PC-3 (cell line): ENCODE results near the gene NLGN4X. TPM values are rescaled to one million over a fixed set of nuclear protein-coding genes. Genes with fewer than 3 reads are reported as not detected.
A peak's percentile ranks its signal among the peaks of the same experiment; 100 is the strongest.

Experiments
- ATAC-seq: fragments of 200-7000 bp; cut with Tn5 transposase; 2 replicates; pipeline ENCODE4 v1.9.1; 2020; ENCODE audit warnings: mild to moderate bottlenecking, moderate library complexity
- BruUV-seq: library from RNA; stranded (reverse); fragments of 400-500 nt; replicated peaks from 2 replicates; lab custom pipeline; 2021; lab: Mats Ljungman, UMichigan
- CTCF ChIA-PET: fragments of 300-600 bp; sonication (Branson Sonifier 250); formaldehyde crosslinking; loops from one replicate; lab custom pipeline; 2022; ENCODE audit warnings: antibody characterized with exemption; lab: Charles Lee
- POLR2A ChIA-PET: fragments of 300-600 bp; sonication (Branson Sonifier 250); formaldehyde crosslinking; loops from one replicate; lab custom pipeline; 2022; ENCODE audit warnings: antibody characterized with exemption; ENCODE audit not compliant: unreplicated experiment; lab: Charles Lee
- DNase-seq: peaks from one replicate; pipeline ENCODE4 v3.0.0-alpha.2; 2015
- H2AFZ ChIP-seq: fragments of 300-600 bp; sonication (generic); 2 replicates; pipeline ENCODE4 v1.6.0; 2016; ENCODE audit warnings: antibody characterized with exemption, low read length
- H3F3A ChIP-seq: fragments of 300-600 bp; sonication (generic); one replicate; pipeline ENCODE4 v1.6.0; 2017; ENCODE audit warnings: antibody characterized with exemption, low read length, control low read depth, mild to moderate bottlenecking; ENCODE audit not compliant: unreplicated experiment
- H3K27ac ChIP-seq: fragments of 300-600 bp; sonication (generic); 2 replicates; pipeline ENCODE4 v1.5.1; 2016; ENCODE audit warnings: mild to moderate bottlenecking, low read length
- H3K27me3 ChIP-seq: fragments of 300-600 bp; sonication (generic); 2 replicates; pipeline ENCODE4 v1.6.1; 2016; ENCODE audit warnings: low read length, mixed read lengths
- H3K36me3 ChIP-seq: fragments of 300-600 bp; sonication (generic); 2 replicates; pipeline ENCODE4 v1.6.1; 2016; ENCODE audit warnings: low read depth, mixed run types, low read length, mixed read lengths
- H3K4me1 ChIP-seq: fragments of 300-600 bp; sonication (generic); 2 replicates; pipeline ENCODE4 v1.5.1; 2016; ENCODE audit warnings: low read length; ENCODE audit not compliant: insufficient read depth
- H3K4me2 ChIP-seq: fragments of 300-600 bp; sonication (generic); 2 replicates; pipeline ENCODE4 v1.6.0; 2016; ENCODE audit warnings: low read length
- H3K4me3 ChIP-seq: fragments of 300-600 bp; sonication (generic); 2 replicates; pipeline ENCODE4 v1.5.1; 2016; ENCODE audit warnings: mild to moderate bottlenecking, low read length, mixed read lengths
- H3K79me2 ChIP-seq: fragments of 300-600 bp; sonication (generic); 2 replicates; pipeline ENCODE4 v1.6.1; 2017; ENCODE audit warnings: low read length, mixed read lengths
- H3K9ac ChIP-seq: fragments of 300-600 bp; sonication (generic); 2 replicates; pipeline ENCODE4 v1.6.0; 2016; ENCODE audit warnings: mild to moderate bottlenecking, low read length
- H3K9me2 ChIP-seq: fragments of 300-600 bp; sonication (generic); replicated peaks from 2 replicates; pipeline ENCODE4 v1.6.1; 2016; ENCODE audit warnings: mixed run types, low read length, mixed read lengths
- H3K9me3 ChIP-seq: fragments of 300-600 bp; sonication (generic); 2 replicates; pipeline ENCODE4 v1.6.1; 2016; ENCODE audit warnings: low read length, mixed read lengths
- H4K20me1 ChIP-seq: fragments of 300-600 bp; sonication (generic); 2 replicates; pipeline ENCODE4 v1.6.1; 2016; ENCODE audit warnings: low read length, mixed read lengths
- EZH2 ChIP-seq: fragments of 300-600 bp; sonication (generic); IDR thresholded peaks from one replicate; pipeline ENCODE4 v1.6.1; 2017; ENCODE audit warnings: antibody characterized with exemption, mild to moderate bottlenecking, low read length; ENCODE audit not compliant: unreplicated experiment
- EZH2phosphoT487 ChIP-seq: fragments of 300-600 bp; sonication (generic); IDR thresholded peaks from 2 replicates; pipeline ENCODE4 v1.6.1; 2018; ENCODE audit warnings: mild to moderate bottlenecking, antibody characterized with exemption, low read length, borderline replicate concordance
- intact Hi-C: fragments of 100-400 bp; cut with micrococcal nuclease; formaldehyde crosslinking; loops from 2 replicates; pipeline ENCODE4 v1.9.0; 2023
- total RNA-seq: library from RNA; depleted of rRNA; stranded (reverse); fragments of >200 nt; gene quantifications from 2 replicates; pipeline ENCODE4 v1.2.3, GENCODE V29; 2014
- TF ChIP-seq, protein P1 (sequence below): fragments of 300-600 bp; sonication (generic); conservative IDR thresholded peaks from 2 replicates; pipeline ENCODE4 v1.5.1; 2017; ENCODE audit warnings: antibody characterized with exemption, low read depth, mild to moderate bottlenecking, low read length

The NLGN4X gene
- total RNA-seq, 1 experiment from 2014 or later: not detected

DNA sequence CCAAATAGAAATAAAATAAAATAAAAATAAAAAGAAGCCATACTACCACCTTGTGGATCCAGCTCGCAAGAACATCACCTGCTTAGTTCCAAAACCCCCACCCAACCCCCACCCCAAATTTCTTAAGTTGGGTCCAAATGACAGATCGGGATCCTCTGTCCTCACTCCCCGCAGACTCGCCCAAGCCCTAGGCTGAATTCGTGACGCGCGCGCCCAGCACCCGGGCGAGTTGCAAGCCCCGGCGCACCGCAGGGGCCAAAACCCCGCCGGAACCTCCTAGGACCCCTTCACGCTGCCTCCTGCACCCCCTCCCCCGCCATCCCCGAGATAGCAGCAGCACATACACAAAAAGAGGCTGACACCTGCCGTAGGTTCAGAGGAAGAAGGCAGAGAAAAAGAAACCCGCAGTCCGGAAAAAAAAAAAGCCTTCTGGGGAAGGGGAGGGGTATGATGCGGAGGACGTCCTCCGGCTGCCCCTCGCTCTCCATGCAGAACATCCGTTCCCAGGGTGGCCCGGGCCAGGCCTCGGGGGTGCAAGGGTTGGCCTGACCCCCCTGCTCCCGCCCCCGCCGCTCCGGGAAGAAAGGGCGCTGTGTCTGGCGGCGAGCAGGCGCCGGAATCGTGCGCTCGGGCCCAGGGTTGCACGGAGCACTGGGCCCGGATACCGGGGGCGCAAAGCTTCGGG is 2.6 kb downstream of the NLGN4X start:
- ChIA-PET POLR2A (no interaction called here), CTCF (interaction anchor here (0.6 kb wide), 1 partner anchor 753 kb away, joined by 6 read pairs; no protein-coding TSS in a partner anchor)
- no TSS peak for BruUV-seq
- intact Hi-C loops: no loop called here
- no peaks in the 10 kb centered on the region for H3K79me2 ChIP-seq
- no peaks in the 10 kb centered on the region for H3K4me1 ChIP-seq
- H3K9me3 ChIP-seq: no peaks in the 10 kb centered on the region
- DNase-seq: no peak
- H3K9ac ChIP-seq: no peak overlapping the region
- no peaks in the 10 kb centered on the region for H3F3A ChIP-seq
- peak overlapping the region; percentile 55 for H3K4me3 ChIP-seq
- peaks cover 29% of the 10 kb centered on the region for H3K27me3 ChIP-seq
- no peak for TF ChIP-seq EZH2
- TF ChIP-seq, protein P1, sequence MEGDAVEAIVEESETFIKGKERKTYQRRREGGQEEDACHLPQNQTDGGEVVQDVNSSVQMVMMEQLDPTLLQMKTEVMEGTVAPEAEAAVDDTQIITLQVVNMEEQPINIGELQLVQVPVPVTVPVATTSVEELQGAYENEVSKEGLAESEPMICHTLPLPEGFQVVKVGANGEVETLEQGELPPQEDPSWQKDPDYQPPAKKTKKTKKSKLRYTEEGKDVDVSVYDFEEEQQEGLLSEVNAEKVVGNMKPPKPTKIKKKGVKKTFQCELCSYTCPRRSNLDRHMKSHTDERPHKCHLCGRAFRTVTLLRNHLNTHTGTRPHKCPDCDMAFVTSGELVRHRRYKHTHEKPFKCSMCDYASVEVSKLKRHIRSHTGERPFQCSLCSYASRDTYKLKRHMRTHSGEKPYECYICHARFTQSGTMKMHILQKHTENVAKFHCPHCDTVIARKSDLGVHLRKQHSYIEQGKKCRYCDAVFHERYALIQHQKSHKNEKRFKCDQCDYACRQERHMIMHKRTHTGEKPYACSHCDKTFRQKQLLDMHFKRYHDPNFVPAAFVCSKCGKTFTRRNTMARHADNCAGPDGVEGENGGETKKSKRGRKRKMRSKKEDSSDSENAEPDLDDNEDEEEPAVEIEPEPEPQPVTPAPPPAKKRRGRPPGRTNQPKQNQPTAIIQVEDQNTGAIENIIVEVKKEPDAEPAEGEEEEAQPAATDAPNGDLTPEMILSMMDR: no peak
- no peak for TF ChIP-seq EZH2phosphoT487
- peak overlapping the region; percentile 73 for H3K4me2 ChIP-seq
- no peak overlapping the region for H3K27ac ChIP-seq
- H3K9me2 ChIP-seq: no peaks in the 10 kb centered on the region
- H3K36me3 ChIP-seq: no peaks in the 10 kb centered on the region
- ATAC-seq: no peak
- no peaks in the 10 kb centered on the region for H4K20me1 ChIP-seq
- peak overlapping the region; percentile 48; the same call in 1 of the 2 replicates for H2AFZ ChIP-seq

DNA sequence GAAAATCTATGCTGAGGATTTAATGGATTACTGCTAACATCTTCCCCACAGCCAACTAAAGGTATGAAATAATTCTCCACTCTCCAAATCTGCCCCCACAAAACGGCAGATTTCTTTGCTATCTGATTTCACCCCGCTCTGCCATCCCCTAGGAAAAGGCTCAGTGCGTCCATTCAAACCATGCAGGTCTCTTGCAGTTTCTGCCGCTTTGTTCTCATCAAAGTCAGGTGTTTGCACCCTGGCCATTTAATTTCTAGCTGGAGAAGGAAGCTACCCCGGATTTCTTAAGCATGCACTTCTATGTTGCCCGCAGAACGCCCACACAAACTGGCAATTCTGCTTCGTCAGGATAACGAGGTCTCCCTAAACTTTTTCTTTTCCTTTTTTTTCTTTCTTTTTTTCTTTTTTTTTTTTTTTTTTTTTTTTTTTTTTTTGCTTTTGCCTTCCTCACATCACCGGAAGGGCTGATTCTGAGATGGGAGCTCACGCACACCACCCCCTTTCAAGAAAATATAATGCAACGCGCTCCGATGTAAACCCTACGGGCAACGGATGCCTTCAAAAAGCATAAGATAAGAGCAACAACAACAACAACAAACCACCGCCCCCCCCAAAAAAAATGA is 3.3 kb downstream of the NLGN4X start:
- Histone ChIP-seq H3K4me3 (no peak overlapping the region), H3K9me3 (no peaks in the 10 kb centered on the region), H3K9ac (no peak overlapping the region), H3K27ac (no peak overlapping the region), H3K27me3 (peaks cover 29% of the 10 kb centered on the region), H2AFZ (no peak overlapping the region), H4K20me1 (no peaks in the 10 kb centered on the region), H3K4me1 (no peaks in the 10 kb centered on the region), H3K9me2 (no peaks in the 10 kb centered on the region), H3F3A (no peaks in the 10 kb centered on the region), H3K36me3 (no peaks in the 10 kb centered on the region), H3K4me2 (no peak overlapping the region; the same call in 1 of the 2 replicates), H3K79me2 (no peaks in the 10 kb centered on the region)
- TF ChIP-seq EZH2: no peak
- TF ChIP-seq EZH2phosphoT487: no peak
- TF ChIP-seq, protein P1: no peak
- ATAC-seq (no peak), DNase-seq (no peak)
- ChIA-PET POLR2A (no interaction called here), CTCF (interaction anchor here (0.6 kb wide), 1 partner anchor 752 kb away, joined by 6 read pairs; no protein-coding TSS in a partner anchor)
- no TSS peak for BruUV-seq
- intact Hi-C loops: no loop called here

DNA sequence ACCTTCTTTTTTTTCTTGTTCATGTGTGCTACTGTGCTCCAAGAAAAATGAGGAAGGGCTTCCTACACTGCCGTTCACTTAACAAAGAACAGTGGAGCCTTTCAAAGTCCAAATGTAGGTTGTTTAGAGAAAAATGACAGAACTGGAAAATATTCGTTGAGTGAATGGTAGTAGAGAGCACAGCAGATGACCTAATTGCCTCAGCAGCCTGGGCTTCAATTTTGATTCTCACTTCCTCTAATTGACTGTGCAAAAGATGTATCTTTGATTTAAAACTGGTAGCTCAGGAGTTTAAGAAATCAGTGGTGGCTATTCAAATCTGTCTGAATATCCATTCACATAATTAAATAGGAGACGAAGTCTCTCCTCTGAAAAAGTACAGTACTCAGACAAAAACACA is 5.2 kb downstream of the NLGN4X start:
- intact Hi-C loops: no loop called here
- no peaks in the 10 kb centered on the region for H3K4me1 ChIP-seq
- BruUV-seq: no TSS peak
- H3F3A ChIP-seq: no peaks in the 10 kb centered on the region
- H2AFZ ChIP-seq: no peak overlapping the region
- ChIA-PET POLR2A (no interaction called here), CTCF (no interaction called here)
- no peak overlapping the region for H3K4me3 ChIP-seq
- H3K9me2 ChIP-seq: no peaks in the 10 kb centered on the region
- DNase-seq: no peak
- H3K4me2 ChIP-seq: no peak overlapping the region
- no peak for ATAC-seq
- H3K27ac ChIP-seq: no peak overlapping the region
- no peak for TF ChIP-seq EZH2phosphoT487
- TF ChIP-seq EZH2: no peak
- TF ChIP-seq, protein P1: no peak
- H3K79me2 ChIP-seq: no peaks in the 10 kb centered on the region
- H3K9me3 ChIP-seq: no peaks in the 10 kb centered on the region
- H3K9ac ChIP-seq: no peak overlapping the region
- H3K36me3 ChIP-seq: no peaks in the 10 kb centered on the region
- H3K27me3 ChIP-seq: peaks cover 24% of the 10 kb centered on the region
- no peaks in the 10 kb centered on the region for H4K20me1 ChIP-seq
